GM19463 (cell line): Measurements from ENCODE around the gene ACTN4.
"Not testable (repeated sequence)": the region's sequence is repeated elsewhere in the genome, so short reads cannot be mapped to it uniquely, and the experiment has no call there.

Experiments used
- ATAC-seq: cut with Tn5 transposase; IDR thresholded peaks from one replicate; pipeline ENCODE4 v1.9.1; 2021; ENCODE audit warnings: mild to moderate bottlenecking, moderate library complexity; ENCODE audit not compliant: unreplicated experiment

Gene ACTN4

GRCh38 chr19:38761884-38762389, 114.5 kb downstream of the ACTN4 start:
- not testable (repeated sequence) for ATAC-seq

GRCh38 chr19:38763795-38764220, 116.4 kb downstream of the ACTN4 start:
- no peak for ATAC-seq

GRCh38 chr19:38765214-38765613, 117.8 kb downstream of the ACTN4 start:
- ATAC-seq = no peak

GRCh38 chr19:38766276-38767047, 119.0 kb downstream of the ACTN4 start:
- ATAC-seq = no peak

GRCh38 chr19:38769635-38770211, 122.3 kb downstream of the ACTN4 start:
- ATAC-seq = no peak

- ATAC-seq = not testable (repeated sequence)
These were observed 122.9 kb downstream of the ACTN4 start for GRCh38 chr19:38770228-38770948.

GRCh38 chr19:38770949-38771275, 123.5 kb downstream of the ACTN4 start:
- ATAC-seq = not testable (repeated sequence)

- ATAC-seq = not testable (repeated sequence)
These were observed 124.1 kb downstream of the ACTN4 start for GRCh38 chr19:38771569-38771968.

GRCh38 chr19:38773469-38774177, 126.2 kb downstream of the ACTN4 start, which contains the start of gene LGALS7:
TSS of gene LGALS7 (minus strand) at chr19:38773517. CDS start at chr19:38773492, 25 bp downstream.
- no peak for ATAC-seq

- no peak for ATAC-seq
These were observed 126.9 kb downstream of the ACTN4 start for GRCh38 chr19:38774181-38774950.

- no peak for ATAC-seq
These were observed 131.3 kb downstream of the ACTN4 start for GRCh38 chr19:38778733-38779132.

GRCh38 chr19:38780443-38780842, 133.0 kb downstream of the ACTN4 start:
- ATAC-seq = no peak

GRCh38 chr19:38781058-38781457, 133.6 kb downstream of the ACTN4 start:
- ATAC-seq = no peak
